Astrocyte of the cerebellum (primary cell): ENCODE measurements around the gene EGFLAM.

ENCODE experiments used
- DNase-seq: peaks from one replicate; pipeline ENCODE4 v3.0.0-alpha.2; 2011; ENCODE audit warnings: low read depth
- H3K4me3 ChIP-seq: 2 replicates; pipeline ENCODE4 v1.5.1; 2011; ENCODE audit warnings: mild to moderate bottlenecking, low read depth, low read length, moderate library complexity
- in situ Hi-C: cut with HindIII; loops from 2 replicates; pipeline ENCODE4 v1.10.0; 2017; ENCODE audit warnings: low sequenced_read_pairs
- TF ChIP-seq, protein P1 (sequence below): IDR thresholded peaks from 2 replicates; pipeline ENCODE4 v1.5.1; 2012; ENCODE audit warnings: low read length, low read depth, moderate library complexity, mild to moderate bottlenecking; ENCODE audit errors: missing control alignments

EGFLAM gene

DNA sequence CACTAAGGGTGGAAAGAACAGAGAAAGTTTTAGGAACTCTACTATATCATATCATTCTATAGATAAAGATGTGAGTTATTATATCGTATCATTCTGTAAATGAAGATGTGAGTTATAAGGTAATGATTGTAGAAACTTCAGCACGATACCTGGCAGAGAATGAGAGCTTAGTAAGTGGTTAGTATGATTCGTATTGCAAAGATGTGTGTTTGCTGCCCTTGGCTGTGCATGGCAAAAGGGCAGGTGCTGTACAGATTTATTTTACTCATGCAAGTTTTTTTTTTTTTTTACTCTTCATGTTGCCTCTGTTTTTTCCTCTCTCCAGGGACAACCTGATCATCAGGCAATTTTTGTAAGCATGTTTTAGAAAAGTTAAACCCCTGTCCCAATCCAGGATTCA, 83.3 kb downstream of the EGFLAM start:
- H3K4me3 ChIP-seq = no peak overlapping the region
- DNase-seq = no peak
- in situ Hi-C loops = no loop called here
- TF ChIP-seq, protein P1, sequence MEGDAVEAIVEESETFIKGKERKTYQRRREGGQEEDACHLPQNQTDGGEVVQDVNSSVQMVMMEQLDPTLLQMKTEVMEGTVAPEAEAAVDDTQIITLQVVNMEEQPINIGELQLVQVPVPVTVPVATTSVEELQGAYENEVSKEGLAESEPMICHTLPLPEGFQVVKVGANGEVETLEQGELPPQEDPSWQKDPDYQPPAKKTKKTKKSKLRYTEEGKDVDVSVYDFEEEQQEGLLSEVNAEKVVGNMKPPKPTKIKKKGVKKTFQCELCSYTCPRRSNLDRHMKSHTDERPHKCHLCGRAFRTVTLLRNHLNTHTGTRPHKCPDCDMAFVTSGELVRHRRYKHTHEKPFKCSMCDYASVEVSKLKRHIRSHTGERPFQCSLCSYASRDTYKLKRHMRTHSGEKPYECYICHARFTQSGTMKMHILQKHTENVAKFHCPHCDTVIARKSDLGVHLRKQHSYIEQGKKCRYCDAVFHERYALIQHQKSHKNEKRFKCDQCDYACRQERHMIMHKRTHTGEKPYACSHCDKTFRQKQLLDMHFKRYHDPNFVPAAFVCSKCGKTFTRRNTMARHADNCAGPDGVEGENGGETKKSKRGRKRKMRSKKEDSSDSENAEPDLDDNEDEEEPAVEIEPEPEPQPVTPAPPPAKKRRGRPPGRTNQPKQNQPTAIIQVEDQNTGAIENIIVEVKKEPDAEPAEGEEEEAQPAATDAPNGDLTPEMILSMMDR = no peak

DNA sequence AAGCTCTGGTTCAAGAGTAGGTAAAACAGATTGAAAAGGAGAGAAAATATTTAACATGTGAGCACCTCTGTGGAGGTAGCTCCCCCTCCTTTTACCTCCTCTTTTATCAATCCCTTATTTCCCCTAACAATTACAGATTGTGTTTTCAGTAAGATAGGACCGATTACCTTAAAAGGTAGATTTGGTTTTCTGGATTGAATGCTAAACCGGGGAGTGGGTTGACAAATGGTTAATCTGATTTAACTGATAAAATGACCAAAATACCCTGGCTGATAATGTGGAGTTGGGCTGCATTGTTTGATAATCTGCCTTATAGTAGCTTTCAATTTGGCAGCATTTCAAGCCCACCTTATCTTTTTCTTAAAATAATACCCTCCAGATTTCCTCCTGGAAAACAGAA, 83.9 kb downstream of the EGFLAM start:
- no peak for DNase-seq

DNA sequence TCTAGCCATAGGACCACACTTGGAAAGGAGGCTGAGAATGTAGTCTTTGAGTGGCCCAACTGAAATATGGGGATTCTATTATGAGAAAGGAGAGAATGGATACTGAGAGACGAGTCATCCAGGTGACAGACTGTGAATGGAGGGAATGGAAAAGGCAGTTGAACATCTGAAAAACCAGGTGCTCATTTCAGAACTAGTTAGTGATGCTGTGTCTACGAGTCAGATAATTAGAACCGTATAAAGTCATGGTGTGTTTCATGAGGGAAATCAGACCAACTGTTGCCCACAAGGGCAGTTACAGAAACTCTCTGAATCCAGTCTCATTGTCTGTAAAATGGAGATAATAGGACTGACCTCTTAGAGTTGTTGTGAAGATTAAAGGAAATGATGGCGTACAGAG, 86.5 kb downstream of the EGFLAM start:
- in situ Hi-C loops = no loop called here
- TF ChIP-seq, protein P1 = no peak
- no peak for DNase-seq
- H3K4me3 ChIP-seq = no peak overlapping the region

More for the DNA sequence above, 83.9 kb downstream of the EGFLAM start:
- in situ Hi-C loops = no loop called here
- TF ChIP-seq, protein P1 = no peak
- H3K4me3 ChIP-seq = no peak overlapping the region

- H3K4me3 ChIP-seq = no peak overlapping the region
- DNase-seq = no peak
- in situ Hi-C loops = no loop called here
- TF ChIP-seq, protein P1 = no peak
Measured at GRCh38 chr5:38346593-38346992, 88.2 kb downstream of the EGFLAM start.

GRCh38 chr5:38347040-38347763, 88.8 kb downstream of the EGFLAM start:
- in situ Hi-C loops = no loop called here
- H3K4me3 ChIP-seq = no peak overlapping the region
- TF ChIP-seq, protein P1 = no peak
- DNase-seq = no peak

GRCh38 chr5:38347896-38348295, 89.5 kb downstream of the EGFLAM start:
- in situ Hi-C loops = no loop called here
- TF ChIP-seq, protein P1 = no peak
- DNase-seq = no peak
- H3K4me3 ChIP-seq = no peak overlapping the region
